B cell (primary cell): ENCODE data around the gene CFAP73. TPM values are rescaled to one million over a fixed set of nuclear protein-coding genes. Genes with fewer than 3 reads are reported as not detected.

ENCODE experiments used
- ATAC-seq: fragments of 200-7000 bp; cut with Tn5 transposase; one replicate; pipeline ENCODE4 v1.10.0; 2021; ENCODE audit warnings: low read depth, mild to moderate bottlenecking, moderate number of reproducible peaks, moderate library complexity
- CTCF ChIA-PET: fragments of 350-600 bp; sonication (Branson Sonifier 250); formaldehyde crosslinking; loops from one replicate; lab custom pipeline; 2021; ENCODE audit warnings: antibody characterized with exemption, inconsistent platforms; lab: Charles Lee
- POLR2A ChIA-PET: fragments of 350-600 bp; sonication (Branson Sonifier 250); formaldehyde crosslinking; loops from one replicate; lab custom pipeline; 2021; ENCODE audit warnings: antibody characterized with exemption; lab: Charles Lee
- DNase-seq: peaks from one replicate; pipeline ENCODE4 v3.0.0; 2013
- H2AFZ ChIP-seq: 2 replicates; pipeline ENCODE4 v1.6.1; 2012; ENCODE audit warnings: mild to moderate bottlenecking, low read depth, low read length; ENCODE audit not compliant: insufficient read depth, poor library complexity, severe bottlenecking
- H3K27ac ChIP-seq, 2 donors: 1 replicate in 1 of 2; 2 replicates in 1 of 2; pipeline ENCODE4 v1.5.1; 2012 to 2013; ENCODE audit warnings: low read length in 2 of 2, mild to moderate bottlenecking in 2 of 2, moderate library complexity in 1 of 2
- H3K27me3 ChIP-seq, 4 experiments: fragments of 200-600 bp in 1 of 4; sonication (generic) in 1 of 4; replicated peaks in 1 of 4; 1 replicate in 2 of 4; 2 replicates in 2 of 4; pipeline versions ENCODE4 v1.6.1 to v1.7.0; 2013 to 2016; ENCODE audit warnings: low read length in 3 of 4, mild to moderate bottlenecking in 2 of 4, mixed read lengths in 1 of 4, moderate library complexity in 1 of 4; ENCODE audit not compliant: insufficient read depth in 4 of 4, control insufficient read depth in 3 of 4; ENCODE audit errors: control extremely low read depth in 1 of 4
- H3K36me3 ChIP-seq, 2 experiments: replicated peaks in 1 of 2; 1 replicate in 1 of 2; 2 replicates in 1 of 2; pipeline versions ENCODE4 v1.6.1 to v1.7.1; 2013; ENCODE audit warnings: low read length in 1 of 2; ENCODE audit not compliant: insufficient read depth in 2 of 2, control insufficient read depth in 1 of 2; ENCODE audit errors: control extremely low read depth in 1 of 2, extremely low read depth in 1 of 2
- H3K4me1 ChIP-seq, 2 donors: fragments of 200-600 bp in 1 of 2; sonication (generic) in 1 of 2; 1 replicate in 1 of 2; 2 replicates in 1 of 2; pipeline versions ENCODE4 v1.5.1 to v1.6.1; 2013 to 2017; ENCODE audit warnings: low read length in 2 of 2; ENCODE audit not compliant: control insufficient read depth in 2 of 2, insufficient read depth in 2 of 2
- H3K4me2 ChIP-seq: replicated peaks from 2 replicates; pipeline ENCODE3; 2012; ENCODE audit warnings: mild to moderate bottlenecking, low read depth, low read length; ENCODE audit not compliant: poor library complexity, severe bottlenecking
- H3K4me3 ChIP-seq, 5 experiments: fragments of 200-600 bp in 1 of 5; sonication (generic) in 1 of 5; 1 replicate in 3 of 5; 2 replicates in 2 of 5; pipeline versions ENCODE4 v1.5.1 to v1.7.0; 2011 to 2016; ENCODE audit warnings: low read length in 4 of 5, mild to moderate bottlenecking in 4 of 5, low read depth in 2 of 5, control low read depth in 1 of 5, moderate library complexity in 1 of 5; ENCODE audit not compliant: insufficient read depth in 1 of 5; ENCODE audit errors: control extremely low read depth in 1 of 5, extremely low read depth in 1 of 5
- H3K79me2 ChIP-seq: fragments of 200-600 bp; sonication (generic); one replicate; pipeline ENCODE4 v1.6.0; 2016; ENCODE audit warnings: low read length; ENCODE audit not compliant: control insufficient read depth, insufficient read depth
- H3K9ac ChIP-seq: fragments of 200-600 bp; sonication (generic); 2 replicates; pipeline ENCODE4 v1.6.1; 2017; ENCODE audit warnings: mild to moderate bottlenecking, low read length, moderate library complexity
- H3K9me3 ChIP-seq, 3 donors: one replicate each; pipeline versions ENCODE4 v1.6.1 to v1.7.1; 2013; ENCODE audit warnings: low read length in 2 of 3; ENCODE audit not compliant: control insufficient read depth in 2 of 3, insufficient read depth in 1 of 3; ENCODE audit errors: control extremely low read depth in 1 of 3
- H4K20me1 ChIP-seq: 2 replicates; pipeline ENCODE4 v1.6.0; 2012; ENCODE audit warnings: mild to moderate bottlenecking, low read length; ENCODE audit not compliant: insufficient read depth, control insufficient read depth, poor library complexity, severe bottlenecking
- H3K27ac Mint-ChIP-seq: one replicate; pipeline ENCODE4 v1.8.0; 2021; ENCODE audit warnings: mixed read lengths
- H3K27me3 Mint-ChIP-seq: one replicate; pipeline ENCODE4 v1.8.0; 2021; ENCODE audit warnings: mixed read lengths
- H3K4me1 Mint-ChIP-seq: one replicate; pipeline ENCODE4 v1.8.0; 2021; ENCODE audit warnings: mixed read lengths
- H3K4me3 Mint-ChIP-seq: one replicate; pipeline ENCODE4 v1.8.0; 2021; ENCODE audit warnings: mixed read lengths
- H3K9me3 Mint-ChIP-seq: one replicate; pipeline ENCODE4 v1.8.0; 2022; ENCODE audit warnings: mixed read lengths; ENCODE audit not compliant: insufficient read depth
- CTCF ChIP-seq: fragments of 200-600 bp; IDR thresholded peaks from one replicate; pipeline ENCODE4 v1.8.0; 2022; ENCODE audit warnings: antibody characterized with exemption, mild to moderate bottlenecking
- EZH2 ChIP-seq: IDR thresholded peaks from 2 replicates; pipeline ENCODE4 v1.6.1; 2012; ENCODE audit warnings: borderline replicate concordance, low read depth, mild to moderate bottlenecking, moderate library complexity, low read length; ENCODE audit not compliant: insufficient read depth, poor library complexity, severe bottlenecking
- WGBS: methylation state at CpG from one replicate; pipeline ENCODE4 v1.1.5; 2013; ENCODE audit warnings: missing lambda C conversion rate; ENCODE audit not compliant: insufficient coverage; 5-methylcytosine and 5-hydroxymethylcytosine counted together
- intact Hi-C: fragments of 100-400 bp; cut with micrococcal nuclease; formaldehyde crosslinking; loops from one replicate; pipeline ENCODE4 v1.10.0; 2022
- polyA plus RNA-seq: library from polyadenylated mRNA; depleted of rRNA; stranded (reverse); fragments of >200 nt; gene quantifications from 2 replicates; pipeline ENCODE4 v1.2.3, GENCODE V29; 2012
- total RNA-seq, 2 donors: library from RNA; stranded (reverse); fragments of 120-200 nt in 1 of 2; gene quantifications; 1 replicate in 1 of 2; 2 replicates in 1 of 2; pipeline versions ENCODE4 v1.2.3 to v1.2.4, GENCODE V29; 2013 to 2022

CFAP73 gene
- total and polyA plus RNA-seq, 2 donors (not counting 1 experiment from before 2014, with no cell fraction given), result 0.13 to 5.1 TPM

- peak; percentile 82 for ATAC-seq
- intact Hi-C loops, result no loop called here
- CTCF ChIA-PET, result interaction anchor here (1.8 kb wide), 1 partner anchor 31 kb away, joined by 8 read pairs; no protein-coding TSS in a partner anchor
Measured at GRCh38 chr12:113142173-113142885, 7.2 kb upstream of the CFAP73 start.

More at GRCh38 chr12:113142173-113142885, 7.2 kb upstream of the CFAP73 start:
- Mint-ChIP-seq H3K9me3 (peaks cover 1% of the 10 kb centered on the region), H3K4me3 (peak overlapping the region; percentile 17), H3K27ac (peak overlapping the region; percentile 72), H3K4me1 (peaks cover 19% of the 10 kb centered on the region), H3K27me3 (no peaks in the 10 kb centered on the region)
- H3K4me3 ChIP-seq, result no peak overlapping the region
- H4K20me1 ChIP-seq, result no peaks in the 10 kb centered on the region
- no peaks in the 10 kb centered on the region for H3K79me2 ChIP-seq
- H3K36me3 ChIP-seq, result no peaks in the 10 kb centered on the region
- H3K9ac ChIP-seq, result no peak overlapping the region
- H2AFZ ChIP-seq, result peak overlapping the region; percentile 44
- DNase-seq, result peak; percentile 64
- H3K27me3 ChIP-seq, result no peaks in the 10 kb centered on the region
- H3K27ac ChIP-seq, result peak overlapping the region; percentile 48 to 51
- H3K9me3 ChIP-seq, result peaks cover 0 to 6% (median under 1%) of the 10 kb centered on the region in 3 donors
- no peak for TF ChIP-seq EZH2
- TF ChIP-seq CTCF, result no peak
- POLR2A ChIA-PET, result interaction anchor here (0.6 to 0.7 kb wide), 2 partner anchors 11 to 34 kb away, joined by 4 read pairs; no protein-coding TSS in a partner anchor
- WGBS, result 6% methylated on average over 10 of the region's 17 CpGs
- peak overlapping the region; percentile 53 for H3K4me2 ChIP-seq
- H3K4me1 ChIP-seq, result peaks cover 14 to 17% of the 10 kb centered on the region in 2 donors
